ENCODE data around the gene CLPTM1. TPM values are rescaled to one million over a fixed set of nuclear protein-coding genes. Genes with fewer than 3 reads are reported as not detected.

Gene CLPTM1
- total and polyA plus RNA-seq, 2 donors (not counting 3 experiments of a cell fraction or from before 2014, with no cell fraction given), result 108 to 176 TPM

GRCh38 chr19:44959691-44960090, 4.5 kb downstream of the CLPTM1 start:
- H3K36me3 ChIP-seq (ENCODE audit: control insufficient read depth in 2 of 2, extremely low read depth in 1 of 2, insufficient read depth in 2 of 2, low read length in 2 of 2), result peaks cover 7 to 10% of the 10 kb centered on the region in 2 experiments
- H3K9ac ChIP-seq (replicated peaks; ENCODE audit: extremely low read depth, insufficient read depth, low read length), result no peak overlapping the region
- no peak overlapping the region for H3K4me3 ChIP-seq (replicated peaks in 1 of 3; ENCODE audit: insufficient read depth in 1 of 3, low read depth in 1 of 3, low read length in 3 of 3)
- dilution Hi-C loops (cut with MboI; ENCODE audit: extremely low pct_ligation_motif_present, low sequenced_read_pairs) (no loop called here), intact Hi-C loops (cut with micrococcal nuclease) (loop anchor here (10.0 kb wide), 1 partner anchor 155 kb away; the partner anchor contains the start of gene BCAM)
- no peak for FAIRE-seq
- TF ChIP-seq POLR2A (IDR thresholded peaks at IDR 0.05; ENCODE audit: low read depth, low read length) (no peak), GATA2 (IDR thresholded peaks at IDR 0.05; ENCODE audit: insufficient read depth, insufficient read length, low read depth, low read length) (no peak), MYC (IDR thresholded peaks at IDR 0.05; ENCODE audit: low read depth, low read length) (no peak), MAX (IDR thresholded peaks at IDR 0.05; ENCODE audit: insufficient read depth, insufficient read length) (no peak), CTCF (IDR thresholded peaks at IDR 0.05; ENCODE audit: extremely low read depth in 1 of 2, insufficient read depth in 1 of 2, low read depth in 1 of 2, low read length in 2 of 2) (no peak), EZH2 (IDR thresholded peaks at IDR 0.05; ENCODE audit: borderline replicate concordance, low read depth, low read length, severe bottlenecking) (no peak)
- no TSS peak for BruUV-seq (replicated peaks)
- CTCF ChIA-PET, result interaction anchor here (1.0 kb wide), 1 partner anchor 54 kb away, joined by 3 read pairs; the partner anchor contains the start of gene APOE
- no peak overlapping the region for H2AFZ ChIP-seq (ENCODE audit: low read depth, low read length)
- H4K20me1 ChIP-seq (replicated peaks; ENCODE audit: control insufficient read depth, extremely low read depth, insufficient read depth, low read length), result no peaks in the 10 kb centered on the region
- H3K27ac ChIP-seq (ENCODE audit: insufficient read depth, low read depth, low read length), result no peak overlapping the region
- no peak for DNase-seq (ENCODE audit: low read depth, low spot score)
- peaks cover 11% of the 10 kb centered on the region for H3K4me1 ChIP-seq (ENCODE audit: control insufficient read depth, extremely low read depth, insufficient read depth, low read length)
- no peaks in the 10 kb centered on the region for H3K27me3 ChIP-seq (ENCODE audit: control insufficient read depth in 2 of 2, insufficient read depth in 2 of 2, low read length in 2 of 2)
- POLR2A ChIA-PET, result no interaction called here
- H3K4me2 ChIP-seq (ENCODE audit: insufficient read depth, low read length), result no peak overlapping the region
- no peaks in the 10 kb centered on the region for H3K9me3 ChIP-seq (replicated peaks; ENCODE audit: control insufficient read depth, insufficient read depth, low read length)
- peaks cover 62% of the 10 kb centered on the region for H3K79me2 ChIP-seq (ENCODE audit: control insufficient read depth, insufficient read depth, low read length)
- no peaks in the 10 kb centered on the region for H3K9me1 ChIP-seq (replicated peaks; ENCODE audit: control insufficient read depth, extremely low read depth, insufficient read depth, low read length)

Data from endothelial cell of umbilical vein (primary cell).